Spleen (tissue), 13 donors: ENCODE results near the gene TCEAL7. TPM values are rescaled to one million over a fixed set of nuclear protein-coding genes. Genes with fewer than 3 reads are reported as not detected.
"Not testable (repeated sequence)": the region's sequence is repeated elsewhere in the genome, so short reads cannot be mapped to it uniquely, and the experiment has no call there.

Experiments
- DNase-seq: peaks from one replicate; pipeline ENCODE4 v3.0.0-alpha.2; 2020
- H3K27ac ChIP-seq, 8 donors: fragments of 200-600 bp; sonication (generic) in 7 of 8; 1 replicate in 4 of 8; 2 replicates in 4 of 8; pipeline versions ENCODE4 v1.5.0 to v1.8.0; 2016 to 2021; ENCODE audit warnings: inconsistent platforms in 4 of 8, mild to moderate bottlenecking in 4 of 8, moderate library complexity in 1 of 8
- H3K27me3 ChIP-seq, 7 donors: fragments of 200-600 bp; sonication (generic) in 6 of 7; replicated peaks in 1 of 7; 1 replicate in 4 of 7; 2 replicates in 3 of 7; pipeline versions ENCODE4 v1.5.0 to v1.8.0; 2016 to 2021; ENCODE audit warnings: inconsistent platforms in 3 of 7, mild to moderate bottlenecking in 1 of 7
- H3K36me3 ChIP-seq, 6 donors: fragments of 200-600 bp; sonication (generic) in 5 of 6; 1 replicate in 4 of 6; 2 replicates in 2 of 6; pipeline versions ENCODE4 v1.5.0 to v1.8.0; 2016 to 2021; ENCODE audit warnings: inconsistent platforms in 2 of 6
- H3K4me1 ChIP-seq, 6 donors: fragments of 200-600 bp; sonication (generic) in 5 of 6; 1 replicate in 3 of 6; 2 replicates in 3 of 6; pipeline versions ENCODE4 v1.5.0 to v1.8.0; 2016 to 2021; ENCODE audit warnings: inconsistent platforms in 3 of 6
- H3K4me3 ChIP-seq, 8 donors: fragments of 200-600 bp; sonication (generic) in 7 of 8; 1 replicate in 4 of 8; 2 replicates in 4 of 8; pipeline versions ENCODE4 v1.5.0 to v1.8.0; 2016 to 2021; ENCODE audit warnings: inconsistent platforms in 4 of 8, mild to moderate bottlenecking in 4 of 8, moderate library complexity in 2 of 8
- H3K9me3 ChIP-seq, 8 donors: fragments of 200-600 bp; sonication (generic) in 7 of 8; 1 replicate in 4 of 8; 2 replicates in 4 of 8; pipeline versions ENCODE4 v1.5.0 to v1.8.0; 2016 to 2021; ENCODE audit warnings: inconsistent platforms in 4 of 8
- POLR2A ChIP-seq, 3 donors: fragments of 450-650 bp; IDR thresholded peaks; one replicate each; pipeline ENCODE4 v1.5.1; 2017; ENCODE audit warnings: antibody characterized with exemption in 3 of 3, mild to moderate bottlenecking in 1 of 3
- POLR2AphosphoS5 ChIP-seq, 3 donors: sonication (generic); formaldehyde crosslinking; IDR thresholded peaks; one replicate each; pipeline ENCODE4 v1.5.1; 2017; ENCODE audit warnings: antibody characterized with exemption in 3 of 3
- WGBS, 5 donors: extraction: QIAGEN DNeasy Blood & Tissue Kit in 3 of 5; methylation state at CpG; one replicate each; pipeline versions ENCODE4 v1.1.5 to v1.1.7; 2013 to 2018; 5-methylcytosine and 5-hydroxymethylcytosine counted together
- intact Hi-C: fragments of 100-400 bp; cut with DNase I; formaldehyde crosslinking; loops from one replicate; pipeline ENCODE4 v1.15.0; 2023; ENCODE audit warnings: low total_unique reads
- long read RNA-seq, 2 donors: transcript quantifications; one replicate each; lab custom pipeline, GENCODE V29; 2026
- polyA plus RNA-seq, 3 donors: library from polyadenylated mRNA; stranded (reverse); fragments of 200-250 nt; gene quantifications; one replicate each; pipeline ENCODE4 v1.2.1, GENCODE V29; 2013
- total RNA-seq, 7 donors: library from RNA; depleted of rRNA in 3 of 7; stranded (reverse); fragments of >200 nt in 3 of 7; fragmentation: NEBNext Ultra II Directional in 4 of 7; extraction: Animal tissue kit (Norgen Biotek cat#: 25700) in 4 of 7; gene quantifications; one replicate each; pipeline versions ENCODE4 v1.1.0 to v1.2.1, GENCODE V29; 2016 to 2021
- TF ChIP-seq, protein P1 (sequence below), 11 experiments: fragments of 200-600 bp in 7 of 11; fragments of 450-650 bp in 4 of 11; sonication (generic) in 4 of 11; IDR thresholded peaks in 8 of 11; conservative IDR thresholded peaks in 3 of 11; 1 replicate in 7 of 11; 2 replicates in 4 of 11; pipeline versions ENCODE4 v1.4.0 to v1.8.0; 2016 to 2021; ENCODE audit warnings: antibody characterized with exemption in 11 of 11, inconsistent platforms in 4 of 11, mild to moderate bottlenecking in 1 of 11
- donor health status: healthy with polysubstance abuse.
- donor health status: DM: no; HTN: no; CAD: no; lungs with moderate emphysema.
- donor health status: DM: no; HTN: no; CAD: no.
- donor health status: Bipolar disorder and iron deficiency.
- donor health status: healthy.
- donor health status: DM: no; HTN: no; CAD: no.
- donor health status: DM: yes; HTN: yes; CAD: no.

TCEAL7 gene, protein sequence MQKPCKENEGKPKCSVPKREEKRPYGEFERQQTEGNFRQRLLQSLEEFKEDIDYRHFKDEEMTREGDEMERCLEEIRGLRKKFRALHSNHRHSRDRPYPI
- total RNA-seq (1 to 10 TPM; 2.2 to 4.7 (median 3.2) TPM), polyA plus RNA-seq (1 to 10 TPM; 2.5 to 3.1 (median 2.5) TPM)
- long read RNA-seq, donor 1, transcript TCEAL7-201 (3 exons, 1,177 nt): major isoform, 5 of 9 reads
- long read RNA-seq, donor 1, partial matches to known transcripts: 0 of 9 reads
- long read RNA-seq, donor 1, other reads (novel, unspliced or antisense): 0 of 9 reads
- long read RNA-seq, donor 2, transcript TCEAL7-201 (3 exons, 1,177 nt): major isoform, 9 of 18 reads
- long read RNA-seq, donor 2, partial matches to known transcripts: 9 of 18 reads
- long read RNA-seq, donor 2, other reads (novel, unspliced or antisense): 0 of 18 reads

DNA sequence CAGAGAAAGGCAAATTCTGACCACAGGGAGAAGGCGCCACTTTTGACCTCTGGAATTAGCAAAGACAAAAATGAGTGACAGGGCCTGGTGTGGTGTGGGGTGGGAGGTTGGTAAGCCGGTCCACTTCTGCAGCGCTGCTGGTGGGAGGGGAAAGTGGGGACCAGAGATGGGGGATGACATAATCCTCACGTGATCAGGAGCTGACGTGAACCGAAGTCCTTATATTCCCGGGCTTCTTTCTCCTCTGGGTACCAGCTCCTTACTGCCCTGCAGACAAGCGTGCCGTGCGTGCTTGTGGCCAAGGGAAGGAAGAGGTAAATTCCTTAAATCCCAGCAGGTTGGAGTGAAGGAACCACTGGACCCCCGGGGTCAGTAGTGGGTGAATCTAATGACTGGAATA, at the start of gene TCEAL7:
Gene TCEAL7, plus strand, starts transcription at position 249 of the 400 bp plus-strand sequence. CDS start 1,165 bp downstream, outside the sequence.
- 45 to 65% (median 51%) methylated on average over 8 to 11 of the region's 11 CpGs for WGBS, 5 donors
- H3K4me1 ChIP-seq: no peaks in the 10 kb centered on the region
- H3K27me3 ChIP-seq: peaks cover 0 to 36% (median 0%) of the 10 kb centered on the region in 7 donors

DNA sequence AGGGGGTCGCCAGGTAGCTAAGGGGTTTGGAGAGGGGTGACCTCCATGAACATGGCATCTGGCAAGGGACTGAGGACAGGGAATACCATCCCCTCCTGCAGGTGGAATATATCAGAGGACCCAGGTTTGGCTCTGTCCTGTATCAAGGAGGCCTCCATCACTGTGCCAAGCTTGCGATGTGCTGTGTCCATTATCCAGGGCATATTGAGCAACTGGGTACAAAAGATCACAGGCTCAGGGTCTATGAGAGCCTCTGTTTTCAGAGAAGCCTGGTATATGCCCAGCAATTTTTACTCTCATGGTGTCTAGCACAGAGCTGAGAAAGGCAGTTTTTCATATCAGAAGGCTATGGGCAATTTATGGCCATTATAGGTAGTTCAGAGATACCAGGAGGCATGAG, 36.9 kb upstream of the TCEAL7 start:
- DNase-seq: no peak
- no peak overlapping the region for H3K4me3 ChIP-seq
- no peaks in the 10 kb centered on the region for H3K36me3 ChIP-seq
- WGBS, 5 donors: 79 to 100% (median 86%) methylated on average over 1 to 2 of the region's 2 CpGs
- TF ChIP-seq POLR2A (IDR thresholded peaks at IDR 0.05) (no peak), POLR2AphosphoS5 (IDR thresholded peaks at IDR 0.05) (no peak)
- TF ChIP-seq, protein P1, sequence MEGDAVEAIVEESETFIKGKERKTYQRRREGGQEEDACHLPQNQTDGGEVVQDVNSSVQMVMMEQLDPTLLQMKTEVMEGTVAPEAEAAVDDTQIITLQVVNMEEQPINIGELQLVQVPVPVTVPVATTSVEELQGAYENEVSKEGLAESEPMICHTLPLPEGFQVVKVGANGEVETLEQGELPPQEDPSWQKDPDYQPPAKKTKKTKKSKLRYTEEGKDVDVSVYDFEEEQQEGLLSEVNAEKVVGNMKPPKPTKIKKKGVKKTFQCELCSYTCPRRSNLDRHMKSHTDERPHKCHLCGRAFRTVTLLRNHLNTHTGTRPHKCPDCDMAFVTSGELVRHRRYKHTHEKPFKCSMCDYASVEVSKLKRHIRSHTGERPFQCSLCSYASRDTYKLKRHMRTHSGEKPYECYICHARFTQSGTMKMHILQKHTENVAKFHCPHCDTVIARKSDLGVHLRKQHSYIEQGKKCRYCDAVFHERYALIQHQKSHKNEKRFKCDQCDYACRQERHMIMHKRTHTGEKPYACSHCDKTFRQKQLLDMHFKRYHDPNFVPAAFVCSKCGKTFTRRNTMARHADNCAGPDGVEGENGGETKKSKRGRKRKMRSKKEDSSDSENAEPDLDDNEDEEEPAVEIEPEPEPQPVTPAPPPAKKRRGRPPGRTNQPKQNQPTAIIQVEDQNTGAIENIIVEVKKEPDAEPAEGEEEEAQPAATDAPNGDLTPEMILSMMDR (IDR thresholded peaks at IDR 0.05 in 8 of 11, conservative IDR thresholded peaks at IDR 0.05 in 3 of 11): no peak
- H3K27me3 ChIP-seq: no peaks in the 10 kb centered on the region
- no peak overlapping the region for H3K27ac ChIP-seq
- intact Hi-C loops: no loop called here
- H3K4me1 ChIP-seq: no peaks in the 10 kb centered on the region
- peaks cover 0 to 21% (median 3%) of the 10 kb centered on the region in 8 donors for H3K9me3 ChIP-seq

More for the DNA sequence above, at the start of gene TCEAL7:
- H3K27ac ChIP-seq: no peak within 1 kb of the TSS
- no peaks in the 10 kb centered on the region for H3K36me3 ChIP-seq
- H3K9me3 ChIP-seq: no peaks in the 10 kb centered on the region
- intact Hi-C loops: no loop called here
- peak within 1 kb of the TSS in 4 of 8 donors; percentile 4 to 41 (median 16) for H3K4me3 ChIP-seq
- TF ChIP-seq POLR2A (IDR thresholded peaks at IDR 0.05) (no peak), POLR2AphosphoS5 (IDR thresholded peaks at IDR 0.05) (no peak)
- TF ChIP-seq, protein P1 (IDR thresholded peaks at IDR 0.05 in 8 of 11, conservative IDR thresholded peaks at IDR 0.05 in 3 of 11): no peak
- no peak for DNase-seq

DNA sequence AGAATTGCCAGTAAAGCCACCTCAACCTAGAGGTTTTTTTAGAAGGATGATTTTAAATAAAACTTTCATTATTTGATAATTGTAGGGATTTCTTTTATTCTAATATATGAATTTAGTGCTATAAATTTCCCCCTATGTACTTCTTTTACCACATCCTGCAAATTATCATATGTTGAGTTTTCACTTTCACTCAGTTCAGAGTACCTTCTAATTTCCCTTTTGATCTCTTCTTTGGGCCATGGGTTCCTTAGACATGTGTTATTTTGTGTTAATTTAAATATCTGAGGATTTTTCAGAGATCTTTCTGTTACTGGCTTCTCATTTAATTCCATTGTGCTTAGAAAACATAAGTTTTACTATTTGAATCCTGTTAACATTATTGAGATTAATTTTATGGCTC, 25.3 kb upstream of the TCEAL7 start:
- Histone ChIP-seq H3K27ac (no peak overlapping the region), H3K9me3 (no peaks in the 10 kb centered on the region), H3K4me1 (no peaks in the 10 kb centered on the region), H3K27me3 (no peaks in the 10 kb centered on the region), H3K36me3 (no peaks in the 10 kb centered on the region), H3K4me3 (no peak overlapping the region)
- TF ChIP-seq, protein P1 (IDR thresholded peaks at IDR 0.05 in 8 of 11, conservative IDR thresholded peaks at IDR 0.05 in 3 of 11): no peak
- TF ChIP-seq POLR2AphosphoS5 (IDR thresholded peaks at IDR 0.05): no peak
- TF ChIP-seq POLR2A (IDR thresholded peaks at IDR 0.05): no peak
- intact Hi-C loops: no loop called here
- no peak for DNase-seq

DNA sequence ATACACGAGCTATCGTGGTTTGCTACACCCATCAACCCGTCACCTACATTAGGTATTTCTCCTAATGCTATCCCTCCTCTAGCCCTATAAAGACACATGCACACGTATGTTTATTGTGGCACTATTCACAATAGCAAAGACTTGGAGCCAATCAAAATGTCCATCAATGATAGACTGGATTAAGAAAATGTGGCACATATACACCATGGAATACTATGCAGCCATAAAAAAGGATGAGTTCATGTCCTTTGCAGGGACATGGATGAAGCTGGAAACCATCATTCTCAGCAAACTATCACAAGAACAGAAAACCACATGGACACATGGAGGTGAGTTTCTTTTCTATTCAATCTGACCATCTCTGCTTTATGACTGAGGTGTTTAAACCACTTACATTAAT, 24.4 kb upstream of the TCEAL7 start:
- H3K9me3 ChIP-seq, intact Hi-C loops, H3K27ac ChIP-seq, H3K27me3 ChIP-seq, H3K4me3 ChIP-seq, DNase-seq, H3K4me1 ChIP-seq, H3K36me3 ChIP-seq: not testable (repeated sequence)
- WGBS, 5 donors: 86 to 100% (median 96%) methylated on average over 4 of the region's 4 CpGs
